H1 (cell line): ENCODE data around the gene RTKN2. TPM values are rescaled to one million over a fixed set of nuclear protein-coding genes. Genes with fewer than 3 reads are reported as not detected.

Experiments
- CTCF ChIA-PET: fragments of 300-600 bp; sonication (Branson Sonifier 250); formaldehyde crosslinking; loops from one replicate; lab custom pipeline; 2021; ENCODE audit not compliant: partially characterized antibody; lab: Charles Lee
- POLR2A ChIA-PET: fragments of 300-600 bp; sonication (Branson Sonifier 250); formaldehyde crosslinking; loops from one replicate; lab custom pipeline; 2021; ENCODE audit warnings: inconsistent platforms; ENCODE audit not compliant: partially characterized antibody; lab: Charles Lee
- DNase-seq, 2 experiments: peaks; one replicate each; pipeline versions ENCODE4 v3.0.0 to v3.0.0-alpha.2; 2010 to 2022; ENCODE audit warnings: low spot score in 2 of 2, low read depth in 1 of 2, mixed read lengths in 1 of 2
- FAIRE-seq: peaks from 2 replicates; lab custom pipeline; 2011; peaks lifted over from hg19 to GRCh38; lab: Jason Lieb, UNC
- H2AFZ ChIP-seq: 2 replicates; pipeline ENCODE4 v1.8.1; 2012; ENCODE audit warnings: low read length, inconsistent platforms
- H2AK5ac ChIP-seq: 2 replicates; pipeline ENCODE4 v1.6.1; 2013; ENCODE audit warnings: low read depth, low read length
- H2BK120ac ChIP-seq: replicated peaks from 2 replicates; pipeline ENCODE3; 2013; ENCODE audit warnings: low read depth, low read length, inconsistent platforms
- H2BK12ac ChIP-seq: 2 replicates; pipeline ENCODE4 v1.6.1; 2013; ENCODE audit warnings: low read depth, low read length
- H2BK15ac ChIP-seq: 2 replicates; pipeline ENCODE4 v1.6.1; 2013; ENCODE audit warnings: low read length
- H2BK20ac ChIP-seq: 2 replicates; pipeline ENCODE4 v1.6.1; 2013; ENCODE audit warnings: low read length
- H2BK5ac ChIP-seq: 2 replicates; pipeline ENCODE4 v1.6.1; 2013; ENCODE audit warnings: low read depth, low read length
- H3K14ac ChIP-seq: 2 replicates; pipeline ENCODE4 v1.6.1; 2013; ENCODE audit warnings: inconsistent platforms; ENCODE audit not compliant: insufficient read length
- H3K18ac ChIP-seq: 2 replicates; pipeline ENCODE4 v1.6.1; 2013; ENCODE audit warnings: low read length; ENCODE audit errors: extremely low read depth
- H3K23ac ChIP-seq: 2 replicates; pipeline ENCODE4 v1.6.1; 2013; ENCODE audit warnings: inconsistent platforms; ENCODE audit not compliant: insufficient read length
- H3K23me2 ChIP-seq: 2 replicates; pipeline ENCODE4 v1.6.1; 2013; ENCODE audit warnings: low read depth, low read length
- H3K27ac ChIP-seq: 2 replicates; pipeline ENCODE4 v1.6.1; 2011; ENCODE audit warnings: low read depth, low read length, inconsistent platforms
- H3K27me3 ChIP-seq, 4 experiments: replicated peaks in 1 of 4; 1 replicate in 1 of 4; 2 replicates in 3 of 4; pipeline versions ENCODE4 v1.6.1 to v1.8.1; 2011 to 2013; ENCODE audit warnings: low read length in 3 of 4, mild to moderate bottlenecking in 3 of 4, inconsistent platforms in 2 of 4, mixed read lengths in 2 of 4, moderate library complexity in 1 of 4; ENCODE audit not compliant: control insufficient read depth in 3 of 4, insufficient read depth in 3 of 4; ENCODE audit errors: extremely low read depth in 1 of 4
- H3K36me3 ChIP-seq, 4 experiments: 2 replicates each; pipeline versions ENCODE4 v1.6.1 to v1.8.1; 2011 to 2013; ENCODE audit warnings: mild to moderate bottlenecking in 4 of 4, low read length in 3 of 4, moderate library complexity in 2 of 4, control low read depth in 1 of 4, inconsistent platforms in 1 of 4; ENCODE audit not compliant: insufficient read depth in 4 of 4, control insufficient read depth in 2 of 4
- H3K4ac ChIP-seq: replicated peaks from 2 replicates; pipeline ENCODE3; 2013; ENCODE audit warnings: low read length, low read depth, mixed read lengths, inconsistent platforms; ENCODE audit not compliant: insufficient read length
- H3K4me1 ChIP-seq, 4 experiments: replicated peaks in 1 of 4; 1 replicate in 1 of 4; 2 replicates in 3 of 4; pipeline versions ENCODE4 v1.6.1 to v1.8.1; 2011 to 2013; ENCODE audit warnings: low read length in 3 of 4, inconsistent platforms in 2 of 4, mixed read lengths in 1 of 4; ENCODE audit not compliant: insufficient read depth in 4 of 4, control insufficient read depth in 3 of 4
- H3K4me2 ChIP-seq, 2 experiments: 2 replicates each; pipeline versions ENCODE4 v1.6.1 to v1.8.1; 2011 to 2013; ENCODE audit warnings: low read depth in 2 of 2, low read length in 2 of 2, control low read depth in 1 of 2, inconsistent platforms in 1 of 2, mild to moderate bottlenecking in 1 of 2; ENCODE audit not compliant: insufficient read depth in 1 of 2
- H3K4me3 ChIP-seq, 4 experiments: fragments of 200-600, 300-600 bp in 1 of 4; sonication (generic), shearing (Covaris generic), sonication (Bioruptor Twin) in 1 of 4; 2 replicates each; pipeline versions ENCODE4 v1.5.1 to v1.8.1; 2011 to 2016; ENCODE audit warnings: low read length in 4 of 4, low read depth in 3 of 4, control low read depth in 2 of 4, inconsistent platforms in 2 of 4, mild to moderate bottlenecking in 2 of 4, mixed read lengths in 1 of 4, moderate library complexity in 1 of 4; ENCODE audit not compliant: insufficient read depth in 2 of 4; ENCODE audit errors: extremely low read depth in 1 of 4
- H3K56ac ChIP-seq: replicated peaks from 2 replicates; pipeline ENCODE3; 2013; ENCODE audit warnings: low read depth, mild to moderate bottlenecking, mixed read lengths, low read length, inconsistent platforms; ENCODE audit not compliant: insufficient read length
- H3K79me1 ChIP-seq: 2 replicates; pipeline ENCODE4 v1.6.1; 2013; ENCODE audit warnings: low read depth, low read length, control low read depth
- H3K79me2 ChIP-seq, 2 experiments: 2 replicates each; pipeline versions ENCODE4 v1.6.1 to v1.8.1; 2012 to 2013; ENCODE audit warnings: low read length in 2 of 2, mild to moderate bottlenecking in 2 of 2, inconsistent platforms in 1 of 2; ENCODE audit not compliant: insufficient read depth in 2 of 2, control insufficient read depth in 1 of 2
- H3K9ac ChIP-seq, 4 experiments: replicated peaks in 1 of 4; 1 replicate in 1 of 4; 2 replicates in 3 of 4; pipeline versions ENCODE4 v1.6.1 to v1.8.1; 2011 to 2013; ENCODE audit warnings: low read depth in 3 of 4, low read length in 3 of 4, control low read depth in 2 of 4, mild to moderate bottlenecking in 2 of 4, moderate library complexity in 2 of 4, inconsistent platforms in 1 of 4; ENCODE audit errors: extremely low read depth in 1 of 4
- H3K9me3 ChIP-seq, 2 experiments: 2 replicates each; pipeline versions ENCODE4 v1.6.1 to v1.8.1; 2012 to 2013; ENCODE audit warnings: mild to moderate bottlenecking in 2 of 2, moderate library complexity in 2 of 2, control low read depth in 1 of 2, inconsistent platforms in 1 of 2, low read depth in 1 of 2, low read length in 1 of 2, mixed read lengths in 1 of 2; ENCODE audit not compliant: insufficient read depth in 2 of 2
- H4K20me1 ChIP-seq, 2 experiments: replicated peaks in 1 of 2; 2 replicates each; pipeline versions ENCODE3 to v1.8.1; 2011 to 2013; ENCODE audit warnings: inconsistent platforms in 2 of 2, low read length in 2 of 2, mild to moderate bottlenecking in 1 of 2; ENCODE audit not compliant: insufficient read depth in 2 of 2, control insufficient read depth in 1 of 2
- H4K5ac ChIP-seq: 2 replicates; pipeline ENCODE4 v1.6.1; 2013; ENCODE audit warnings: low read length, low read depth, mixed read lengths, inconsistent platforms; ENCODE audit not compliant: insufficient read length
- H4K8ac ChIP-seq: 2 replicates; pipeline ENCODE4 v1.8.0; 2013; ENCODE audit warnings: mild to moderate bottlenecking, moderate library complexity, low read length, inconsistent platforms; ENCODE audit not compliant: insufficient read depth; ENCODE audit errors: extremely low read depth
- H4K91ac ChIP-seq: replicated peaks from 2 replicates; pipeline ENCODE3; 2013; ENCODE audit warnings: low read length, mixed read lengths, inconsistent platforms; ENCODE audit not compliant: insufficient read length
- ASH2L ChIP-seq: fragments of 200-600, 300-600 bp; sonication (generic); IDR thresholded peaks from one replicate; pipeline ENCODE4 v1.7.1; 2017; ENCODE audit warnings: low read length
- CBX5 ChIP-seq: fragments of 300-800, 300-1000 bp; sonication (generic); IDR thresholded peaks from 2 replicates; pipeline ENCODE4 v1.7.1; 2016; ENCODE audit warnings: antibody characterized with exemption, low read length, low read depth
- CHD1 ChIP-seq: IDR thresholded peaks from 2 replicates; pipeline ENCODE4 v1.6.1; 2012; ENCODE audit warnings: low read depth, low read length, improper control_type of control experiment
- HDAC6 ChIP-seq: IDR thresholded peaks from one replicate; pipeline ENCODE4 v1.7.1; 2012; ENCODE audit warnings: low read depth, mild to moderate bottlenecking, inconsistent platforms, low read length, moderate library complexity
- MAFK ChIP-seq: IDR thresholded peaks from 2 replicates; pipeline ENCODE4 v1.6.1; 2012; ENCODE audit warnings: low read depth, mild to moderate bottlenecking, improper control_type of control experiment, low read length
- NANOG ChIP-seq: IDR thresholded peaks from 2 replicates; pipeline ENCODE4 v1.6.1; 2011; ENCODE audit warnings: low read length, low read depth, mild to moderate bottlenecking, inconsistent platforms; ENCODE audit not compliant: insufficient read depth, poor library complexity, severe bottlenecking
- POLR2A ChIP-seq, 2 experiments: IDR thresholded peaks; 1 replicate in 1 of 2; 2 replicates in 1 of 2; pipeline ENCODE4 v1.6.1; 2011; ENCODE audit warnings: low read depth in 2 of 2, low read length in 2 of 2, mild to moderate bottlenecking in 2 of 2; ENCODE audit errors: control extremely low read depth in 1 of 2
- POU5F1 ChIP-seq: IDR thresholded peaks from 2 replicates; pipeline ENCODE4 v1.6.1; 2011; ENCODE audit warnings: low read depth, mild to moderate bottlenecking, low read length, moderate library complexity
- RXRA ChIP-seq: IDR thresholded peaks from 2 replicates; pipeline ENCODE4 v1.6.1; 2011; ENCODE audit warnings: low read depth, mild to moderate bottlenecking, low read length, moderate library complexity; ENCODE audit not compliant: insufficient read depth
- SRF ChIP-seq: IDR thresholded peaks from 2 replicates; pipeline ENCODE4 v1.6.1; 2011; ENCODE audit warnings: mild to moderate bottlenecking, low read depth, low read length, moderate library complexity
- whole genome bisulfite sequencing, 2 experiments: shearing (Covaris generic) in 1 of 2; methylation state at CpG; one replicate each; pipeline versions ENCODE4 v1.1.6 to v1.1.7; 2013 to 2015; ENCODE audit warnings: low lambda C conversion rate in 2 of 2, mixed read lengths in 2 of 2, inconsistent platforms in 1 of 2, low coverage in 1 of 2, missing lambda C conversion rate in 1 of 2; ENCODE audit not compliant: insufficient replicate concordance in 2 of 2, insufficient coverage in 1 of 2, insufficient read length in 1 of 2; ENCODE audit errors: extremely low coverage in 1 of 2, missing lambda C conversion rate in 1 of 2; 5-methylcytosine and 5-hydroxymethylcytosine counted together
- polyA plus RNA-seq, 7 experiments: library from polyadenylated mRNA; depleted of rRNA in 3 of 7; stranded (reverse) in 5 of 7; unstranded in 2 of 7; fragments of >200 nt in 5 of 7; fragments of 200-250 nt in 2 of 7; gene quantifications; 1 replicate in 5 of 7; 2 replicates in 1 of 7; 4 replicates in 1 of 7; pipeline versions ENCODE4 v1.2.1 to v1.2.3, GENCODE V29; 2011 to 2013; ENCODE audit warnings: missing spikeins in 2 of 7, mixed read lengths in 2 of 7
- total RNA-seq: library from RNA; stranded (reverse); fragmentation: NEBNext Ultra II Directional; extraction: Animal tissue kit (Norgen Biotek cat#: 25700); gene quantifications from 2 replicates; pipeline ENCODE4 v1.2.1, GENCODE V29; 2021

Gene RTKN2
- total and polyA plus RNA-seq, 2 of the 8 experiments (the other 6 are each of a cell fraction or from before 2014, with no cell fraction given), result 5.1 to 24.6 TPM

- no peak overlapping the region for H2BK5ac ChIP-seq
- H2BK12ac ChIP-seq, result no peak overlapping the region
- ChIA-PET CTCF (interaction anchor here (1.3 kb wide), 1 partner anchor 45 kb away, joined by 3 read pairs; no protein-coding TSS in a partner anchor), POLR2A (no interaction called here)
- no peak overlapping the region for H3K23ac ChIP-seq
- no peaks in the 10 kb centered on the region for H3K27me3 ChIP-seq
- H3K18ac ChIP-seq, result no peak overlapping the region
- H4K8ac ChIP-seq, result no peak overlapping the region
- no peaks in the 10 kb centered on the region for H3K79me2 ChIP-seq
- no peak overlapping the region for H2BK120ac ChIP-seq
- H4K20me1 ChIP-seq, result no peaks in the 10 kb centered on the region
- H3K23me2 ChIP-seq, result no peaks in the 10 kb centered on the region
- H3K9ac ChIP-seq, result no peak overlapping the region
- no peak overlapping the region for H4K91ac ChIP-seq
- no peak overlapping the region for H2AFZ ChIP-seq
- no peak overlapping the region for H3K4me2 ChIP-seq
- no peak overlapping the region for H3K4me3 ChIP-seq
- H3K27ac ChIP-seq, result no peak overlapping the region
- TF ChIP-seq SRF (no peak), POU5F1 (no peak), MAFK (no peak), HDAC6 (no peak), NANOG (no peak), POLR2A (IDR thresholded peaks at IDR 0.05; ENCODE audit: control extremely low read depth in 1 of 2, low read depth in 2 of 2, low read length in 2 of 2) (no peak), CBX5 (no peak), ASH2L (no peak), CHD1 (no peak), RXRA (no peak)
- no peak overlapping the region for H3K14ac ChIP-seq
- H2BK20ac ChIP-seq, result no peak overlapping the region
- H2AK5ac ChIP-seq, result no peak overlapping the region
- no peak overlapping the region for H2BK15ac ChIP-seq
- DNase-seq (no peak), FAIRE-seq (no peak)
- no peaks in the 10 kb centered on the region; the same call in 1 of the 2 replicates for H3K79me1 ChIP-seq
- H3K4me1 ChIP-seq, result no peaks in the 10 kb centered on the region
- H3K36me3 ChIP-seq, result no peaks in the 10 kb centered on the region
- no peak overlapping the region for H4K5ac ChIP-seq
- WGBS, 2 experiments, result 89% methylated on average over 3 of the region's 3 CpGs; no CpG with 5 or more reads in 1 of the 2 experiments
- no peak overlapping the region for H3K56ac ChIP-seq
- no peak overlapping the region for H3K4ac ChIP-seq
- no peaks in the 10 kb centered on the region for H3K9me3 ChIP-seq
These were observed 111.0 kb downstream of the RTKN2 start for GRCh38 chr10:62157601-62158000.
